B cell (primary cell): ENCODE measurements around the gene MORN1. TPM values are rescaled to one million over a fixed set of nuclear protein-coding genes. Genes with fewer than 3 reads are reported as not detected.

ENCODE experiments used
- ATAC-seq: fragments of 200-7000 bp; cut with Tn5 transposase; one replicate; pipeline ENCODE4 v1.10.0; 2021; ENCODE audit warnings: low read depth, mild to moderate bottlenecking, moderate number of reproducible peaks, moderate library complexity
- CTCF ChIA-PET: fragments of 350-600 bp; sonication (Branson Sonifier 250); formaldehyde crosslinking; loops from one replicate; lab custom pipeline; 2021; ENCODE audit warnings: antibody characterized with exemption, inconsistent platforms; lab: Charles Lee
- POLR2A ChIA-PET: fragments of 350-600 bp; sonication (Branson Sonifier 250); formaldehyde crosslinking; loops from one replicate; lab custom pipeline; 2021; ENCODE audit warnings: antibody characterized with exemption; lab: Charles Lee
- DNase-seq: peaks from one replicate; pipeline ENCODE4 v3.0.0; 2013
- H2AFZ ChIP-seq: 2 replicates; pipeline ENCODE4 v1.6.1; 2012; ENCODE audit warnings: mild to moderate bottlenecking, low read depth, low read length; ENCODE audit not compliant: insufficient read depth, poor library complexity, severe bottlenecking
- H3K27ac ChIP-seq, 2 donors: 1 replicate in 1 of 2; 2 replicates in 1 of 2; pipeline ENCODE4 v1.5.1; 2012 to 2013; ENCODE audit warnings: low read length in 2 of 2, mild to moderate bottlenecking in 2 of 2, moderate library complexity in 1 of 2
- H3K27me3 ChIP-seq, 4 experiments: fragments of 200-600 bp in 1 of 4; sonication (generic) in 1 of 4; replicated peaks in 1 of 4; 1 replicate in 2 of 4; 2 replicates in 2 of 4; pipeline versions ENCODE4 v1.6.1 to v1.7.0; 2013 to 2016; ENCODE audit warnings: low read length in 3 of 4, mild to moderate bottlenecking in 2 of 4, mixed read lengths in 1 of 4, moderate library complexity in 1 of 4; ENCODE audit not compliant: insufficient read depth in 4 of 4, control insufficient read depth in 3 of 4; ENCODE audit errors: control extremely low read depth in 1 of 4
- H3K36me3 ChIP-seq, 2 experiments: replicated peaks in 1 of 2; 1 replicate in 1 of 2; 2 replicates in 1 of 2; pipeline versions ENCODE4 v1.6.1 to v1.7.1; 2013; ENCODE audit warnings: low read length in 1 of 2; ENCODE audit not compliant: insufficient read depth in 2 of 2, control insufficient read depth in 1 of 2; ENCODE audit errors: control extremely low read depth in 1 of 2, extremely low read depth in 1 of 2
- H3K4me1 ChIP-seq, 2 donors: fragments of 200-600 bp in 1 of 2; sonication (generic) in 1 of 2; 1 replicate in 1 of 2; 2 replicates in 1 of 2; pipeline versions ENCODE4 v1.5.1 to v1.6.1; 2013 to 2017; ENCODE audit warnings: low read length in 2 of 2; ENCODE audit not compliant: control insufficient read depth in 2 of 2, insufficient read depth in 2 of 2
- H3K4me2 ChIP-seq: replicated peaks from 2 replicates; pipeline ENCODE3; 2012; ENCODE audit warnings: mild to moderate bottlenecking, low read depth, low read length; ENCODE audit not compliant: poor library complexity, severe bottlenecking
- H3K4me3 ChIP-seq, 5 experiments: fragments of 200-600 bp in 1 of 5; sonication (generic) in 1 of 5; 1 replicate in 3 of 5; 2 replicates in 2 of 5; pipeline versions ENCODE4 v1.5.1 to v1.7.0; 2011 to 2016; ENCODE audit warnings: low read length in 4 of 5, mild to moderate bottlenecking in 4 of 5, low read depth in 2 of 5, control low read depth in 1 of 5, moderate library complexity in 1 of 5; ENCODE audit not compliant: insufficient read depth in 1 of 5; ENCODE audit errors: control extremely low read depth in 1 of 5, extremely low read depth in 1 of 5
- H3K79me2 ChIP-seq: fragments of 200-600 bp; sonication (generic); one replicate; pipeline ENCODE4 v1.6.0; 2016; ENCODE audit warnings: low read length; ENCODE audit not compliant: control insufficient read depth, insufficient read depth
- H3K9ac ChIP-seq: fragments of 200-600 bp; sonication (generic); 2 replicates; pipeline ENCODE4 v1.6.1; 2017; ENCODE audit warnings: mild to moderate bottlenecking, low read length, moderate library complexity
- H3K9me3 ChIP-seq, 3 donors: one replicate each; pipeline versions ENCODE4 v1.6.1 to v1.7.1; 2013; ENCODE audit warnings: low read length in 2 of 3; ENCODE audit not compliant: control insufficient read depth in 2 of 3, insufficient read depth in 1 of 3; ENCODE audit errors: control extremely low read depth in 1 of 3
- H4K20me1 ChIP-seq: 2 replicates; pipeline ENCODE4 v1.6.0; 2012; ENCODE audit warnings: mild to moderate bottlenecking, low read length; ENCODE audit not compliant: insufficient read depth, control insufficient read depth, poor library complexity, severe bottlenecking
- H3K27ac Mint-ChIP-seq: one replicate; pipeline ENCODE4 v1.8.0; 2021; ENCODE audit warnings: mixed read lengths
- H3K27me3 Mint-ChIP-seq: one replicate; pipeline ENCODE4 v1.8.0; 2021; ENCODE audit warnings: mixed read lengths
- H3K4me1 Mint-ChIP-seq: one replicate; pipeline ENCODE4 v1.8.0; 2021; ENCODE audit warnings: mixed read lengths
- H3K4me3 Mint-ChIP-seq: one replicate; pipeline ENCODE4 v1.8.0; 2021; ENCODE audit warnings: mixed read lengths
- H3K9me3 Mint-ChIP-seq: one replicate; pipeline ENCODE4 v1.8.0; 2022; ENCODE audit warnings: mixed read lengths; ENCODE audit not compliant: insufficient read depth
- EZH2 ChIP-seq: IDR thresholded peaks from 2 replicates; pipeline ENCODE4 v1.6.1; 2012; ENCODE audit warnings: borderline replicate concordance, low read depth, mild to moderate bottlenecking, moderate library complexity, low read length; ENCODE audit not compliant: insufficient read depth, poor library complexity, severe bottlenecking
- WGBS: methylation state at CpG from one replicate; pipeline ENCODE4 v1.1.5; 2013; ENCODE audit warnings: missing lambda C conversion rate; ENCODE audit not compliant: insufficient coverage; 5-methylcytosine and 5-hydroxymethylcytosine counted together
- intact Hi-C: fragments of 100-400 bp; cut with micrococcal nuclease; formaldehyde crosslinking; loops from one replicate; pipeline ENCODE4 v1.10.0; 2022
- polyA plus RNA-seq: library from polyadenylated mRNA; depleted of rRNA; stranded (reverse); fragments of >200 nt; gene quantifications from 2 replicates; pipeline ENCODE4 v1.2.3, GENCODE V29; 2012
- total RNA-seq, 2 donors: library from RNA; stranded (reverse); fragments of 120-200 nt in 1 of 2; gene quantifications; 1 replicate in 1 of 2; 2 replicates in 1 of 2; pipeline versions ENCODE4 v1.2.3 to v1.2.4, GENCODE V29; 2013 to 2022
- TF ChIP-seq, protein P1 (sequence below): fragments of 200-600 bp; IDR thresholded peaks from one replicate; pipeline ENCODE4 v1.8.0; 2022; ENCODE audit warnings: antibody characterized with exemption, mild to moderate bottlenecking

Gene MORN1
- total and polyA plus RNA-seq, 2 donors (not counting 1 experiment from before 2014, with no cell fraction given), result 10.2 to 32.6 TPM

GRCh38 chr1:2389644-2390043, 1.7 kb downstream of the MORN1 start:
- TF ChIP-seq, protein P1, sequence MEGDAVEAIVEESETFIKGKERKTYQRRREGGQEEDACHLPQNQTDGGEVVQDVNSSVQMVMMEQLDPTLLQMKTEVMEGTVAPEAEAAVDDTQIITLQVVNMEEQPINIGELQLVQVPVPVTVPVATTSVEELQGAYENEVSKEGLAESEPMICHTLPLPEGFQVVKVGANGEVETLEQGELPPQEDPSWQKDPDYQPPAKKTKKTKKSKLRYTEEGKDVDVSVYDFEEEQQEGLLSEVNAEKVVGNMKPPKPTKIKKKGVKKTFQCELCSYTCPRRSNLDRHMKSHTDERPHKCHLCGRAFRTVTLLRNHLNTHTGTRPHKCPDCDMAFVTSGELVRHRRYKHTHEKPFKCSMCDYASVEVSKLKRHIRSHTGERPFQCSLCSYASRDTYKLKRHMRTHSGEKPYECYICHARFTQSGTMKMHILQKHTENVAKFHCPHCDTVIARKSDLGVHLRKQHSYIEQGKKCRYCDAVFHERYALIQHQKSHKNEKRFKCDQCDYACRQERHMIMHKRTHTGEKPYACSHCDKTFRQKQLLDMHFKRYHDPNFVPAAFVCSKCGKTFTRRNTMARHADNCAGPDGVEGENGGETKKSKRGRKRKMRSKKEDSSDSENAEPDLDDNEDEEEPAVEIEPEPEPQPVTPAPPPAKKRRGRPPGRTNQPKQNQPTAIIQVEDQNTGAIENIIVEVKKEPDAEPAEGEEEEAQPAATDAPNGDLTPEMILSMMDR, result no peak
- no peak for TF ChIP-seq EZH2
- peaks cover 41% of the 10 kb centered on the region for H3K79me2 ChIP-seq
- Mint-ChIP-seq H3K27ac (no peak overlapping the region), H3K4me1 (peaks cover 39% of the 10 kb centered on the region), H3K9me3 (no peaks in the 10 kb centered on the region), H3K27me3 (no peaks in the 10 kb centered on the region), H3K4me3 (peak overlapping the region; percentile 78)
- DNase-seq, result no peak
- CTCF ChIA-PET, result interaction anchor here (1.1 to 3.1 kb wide), 3 partner anchors 8 to 196 kb away, joined by 4 to 27 read pairs (median 6); partner anchors contain the start of gene FAAP20
- no peak overlapping the region for H3K9ac ChIP-seq
- H2AFZ ChIP-seq, result no peak overlapping the region
- no peaks in the 10 kb centered on the region for H3K27me3 ChIP-seq
- ATAC-seq, result no peak
- peaks cover 25 to 47% of the 10 kb centered on the region in 2 donors for H3K4me1 ChIP-seq
- H4K20me1 ChIP-seq, result peaks cover 25% of the 10 kb centered on the region
- H3K27ac ChIP-seq, result no peak overlapping the region
- POLR2A ChIA-PET, result no interaction called here
- H3K4me2 ChIP-seq, result no peak overlapping the region
- intact Hi-C loops, result loop anchor here (2.0 kb wide), 2 partner anchors 195 to 481 kb away; partner anchors contain the start of gene FAAP20
- H3K4me3 ChIP-seq, result no peak overlapping the region
- 66% methylated on average over 7 of the region's 7 CpGs for WGBS
- H3K36me3 ChIP-seq, result peaks cover 2 to 16% of the 10 kb centered on the region in 2 experiments
- H3K9me3 ChIP-seq, result no peaks in the 10 kb centered on the region
